GM18498 (cell line): ENCODE measurements around the gene HEATR5A.
A peak's percentile ranks its signal among the peaks of the same experiment; 100 is the strongest.
"Not testable (repeated sequence)": the region's sequence is repeated elsewhere in the genome, so short reads cannot be mapped to it uniquely, and the experiment has no call there.

Source experiments
- ATAC-seq: cut with Tn5 transposase; IDR thresholded peaks from one replicate; pipeline ENCODE4 v1.9.1; 2021; ENCODE audit warnings: mild to moderate bottlenecking, moderate library complexity; ENCODE audit not compliant: unreplicated experiment

Gene HEATR5A

GRCh38 chr14:31420319-31421111 lies at the start of gene HEATR5A:
Gene HEATR5A, minus strand, starts transcription at chr14:31420550. Its CDS starts 17,575 bp downstream, at chr14:31402975.
- peak; percentile 98 for ATAC-seq

- no peak for ATAC-seq
These were observed 46.2 kb upstream of the HEATR5A start for GRCh38 chr14:31466554-31466953.

- ATAC-seq: no peak
These were observed 44.8 kb upstream of the HEATR5A start for GRCh38 chr14:31465111-31465510.

- not testable (repeated sequence) for ATAC-seq
These were observed 42.1 kb upstream of the HEATR5A start for GRCh38 chr14:31462450-31462849.

GRCh38 chr14:31461545-31461944 lies 41.2 kb upstream of the HEATR5A start:
- ATAC-seq: no peak

- ATAC-seq: no peak
These were observed 37.6 kb upstream of the HEATR5A start for GRCh38 chr14:31457665-31458659.

- ATAC-seq: peak; percentile 99
These were observed 36.7 kb upstream of the HEATR5A start, which contains the start of gene DTD2 for GRCh38 chr14:31456841-31457664. Gene DTD2, minus strand, starts transcription at chr14:31457506. Its CDS starts 113 bp downstream, at chr14:31457393.

GRCh38 chr14:31449971-31450610 lies 29.7 kb upstream of the HEATR5A start:
- no peak for ATAC-seq

- no peak for ATAC-seq
These were observed 28.8 kb upstream of the HEATR5A start for GRCh38 chr14:31449136-31449535.

GRCh38 chr14:31445703-31446102 lies 25.4 kb upstream of the HEATR5A start:
- ATAC-seq: no peak

GRCh38 chr14:31442284-31442683 lies 21.9 kb upstream of the HEATR5A start:
- no peak for ATAC-seq

GRCh38 chr14:31441273-31442111 lies 21.1 kb upstream of the HEATR5A start:
- no peak for ATAC-seq

- no peak for ATAC-seq
These were observed 19.9 kb upstream of the HEATR5A start for GRCh38 chr14:31440280-31440679.

- ATAC-seq: no peak
These were observed 19.2 kb upstream of the HEATR5A start for GRCh38 chr14:31439561-31439960.

- ATAC-seq: not testable (repeated sequence)
These were observed 16.8 kb upstream of the HEATR5A start for GRCh38 chr14:31437045-31437691.

- no peak for ATAC-seq
These were observed 14.9 kb upstream of the HEATR5A start for GRCh38 chr14:31435276-31435675.

GRCh38 chr14:31430634-31431264 lies 10.4 kb upstream of the HEATR5A start:
- ATAC-seq: no peak

- no peak for ATAC-seq
These were observed 9.4 kb upstream of the HEATR5A start for GRCh38 chr14:31429791-31430190.
